Activated T-helper 17 cell treated with anti-CD3 and anti-CD28 coated beads, Interleukin-2, amount 50 U/mL, for 72 hours (primary cell): ENCODE data around the gene NAT9. TPM values are rescaled to one million over a fixed set of nuclear protein-coding genes. Genes with fewer than 3 reads are reported as not detected.

ENCODE experiments used
- ATAC-seq: fragments of 150-1000 bp; cut with Tn5 transposase; replicated peaks from 2 replicates; pipeline ENCODE4 v1.10.0; 2021; ENCODE audit warnings: mild to moderate bottlenecking, moderate library complexity
- H3K27ac Mint-ChIP-seq: one replicate; pipeline ENCODE4 v1.8.0; 2022; ENCODE audit warnings: mixed read lengths
- H3K27me3 Mint-ChIP-seq: one replicate; pipeline ENCODE4 v1.8.0; 2022; ENCODE audit warnings: mixed read lengths
- H3K36me3 Mint-ChIP-seq: one replicate; pipeline ENCODE4 v1.8.0; 2022; ENCODE audit warnings: low read depth, mild to moderate bottlenecking, mixed read lengths
- H3K4me1 Mint-ChIP-seq: one replicate; pipeline ENCODE4 v1.8.0; 2022; ENCODE audit warnings: mixed read lengths
- H3K4me3 Mint-ChIP-seq: one replicate; pipeline ENCODE4 v1.8.0; 2022; ENCODE audit warnings: mild to moderate bottlenecking, mixed read lengths
- H3K9me3 Mint-ChIP-seq: one replicate; pipeline ENCODE4 v1.8.0; 2022; ENCODE audit warnings: mixed read lengths
- total RNA-seq, 2 donors: library from RNA; stranded (reverse); gene quantifications; one replicate each; pipeline ENCODE4 v1.2.3, GENCODE V29; 2022

NAT9 gene
- total RNA-seq, 2 donors from 2014 or later = 31.6 to 39.2 TPM

- ATAC-seq = no peak
- Mint-ChIP-seq H3K27ac (no peak overlapping the region), H3K27me3 (no peaks in the 10 kb centered on the region), H3K9me3 (no peaks in the 10 kb centered on the region), H3K36me3 (peaks cover 48% of the 10 kb centered on the region), H3K4me3 (no peak overlapping the region), H3K4me1 (peaks cover 4% of the 10 kb centered on the region)
Observed at GRCh38 chr17:74810699-74811485, 34.7 kb upstream of the NAT9 start.

DNA sequence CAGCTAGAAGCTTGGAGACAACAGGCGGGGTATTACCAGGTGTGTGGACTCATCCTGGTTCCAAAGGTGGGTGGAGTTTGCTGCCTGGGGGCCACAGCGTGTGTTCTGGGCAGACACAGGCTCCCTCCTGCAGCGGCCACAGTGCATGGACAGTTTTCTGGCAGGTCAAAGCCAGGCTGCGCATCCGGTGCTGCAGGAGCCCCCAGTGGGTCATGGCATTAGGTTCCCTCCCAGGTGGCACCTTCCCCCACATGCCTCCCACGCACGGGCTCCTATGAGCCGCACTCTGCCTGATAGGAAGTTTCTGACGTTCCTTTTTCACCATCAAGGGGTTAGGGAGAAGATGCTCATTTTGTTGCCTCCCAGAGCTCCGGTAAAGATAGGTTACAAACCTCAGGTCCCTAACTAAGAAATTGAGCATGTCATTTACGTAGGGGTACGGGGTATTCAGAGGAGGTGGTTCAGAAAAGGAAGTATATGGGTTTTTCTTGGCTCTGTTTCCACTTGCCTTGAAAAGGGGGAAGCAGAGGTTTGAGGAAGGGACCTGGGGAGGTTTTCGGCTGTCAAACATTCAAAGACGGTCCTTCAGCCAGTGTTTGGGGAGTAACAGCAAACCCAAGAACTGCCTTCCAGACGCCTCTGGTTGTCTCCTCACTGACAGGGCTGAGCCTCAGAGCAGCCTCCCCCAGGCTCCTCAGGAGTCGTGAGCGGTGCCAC is 32.7 kb upstream of the NAT9 start:
- Mint-ChIP-seq H3K9me3 (no peaks in the 10 kb centered on the region), H3K4me1 (peaks cover 4% of the 10 kb centered on the region), H3K36me3 (peaks cover 44% of the 10 kb centered on the region), H3K27ac (no peak overlapping the region), H3K27me3 (no peaks in the 10 kb centered on the region), H3K4me3 (no peak overlapping the region)
- ATAC-seq = no peak

GRCh38 chr17:74807925-74808324 is 31.8 kb upstream of the NAT9 start:
- ATAC-seq = no peak
- Mint-ChIP-seq H3K4me3 (no peak overlapping the region), H3K36me3 (peaks cover 43% of the 10 kb centered on the region)

GRCh38 chr17:74807441-74807840 is 31.3 kb upstream of the NAT9 start:
- peaks cover 43% of the 10 kb centered on the region for H3K36me3 Mint-ChIP-seq
- ATAC-seq = no peak
- no peak overlapping the region for H3K27ac Mint-ChIP-seq
- H3K27me3 Mint-ChIP-seq = no peaks in the 10 kb centered on the region
- H3K9me3 Mint-ChIP-seq = no peaks in the 10 kb centered on the region
- no peak overlapping the region for H3K4me3 Mint-ChIP-seq
- peaks cover 4% of the 10 kb centered on the region for H3K4me1 Mint-ChIP-seq

More at GRCh38 chr17:74807925-74808324, 31.8 kb upstream of the NAT9 start:
- no peaks in the 10 kb centered on the region for H3K27me3 Mint-ChIP-seq
- H3K27ac Mint-ChIP-seq = no peak overlapping the region
- H3K4me1 Mint-ChIP-seq = peaks cover 4% of the 10 kb centered on the region
- H3K9me3 Mint-ChIP-seq = no peaks in the 10 kb centered on the region

- Mint-ChIP-seq H3K4me1 (peaks cover 4% of the 10 kb centered on the region), H3K27me3 (no peaks in the 10 kb centered on the region), H3K27ac (no peak overlapping the region), H3K4me3 (no peak overlapping the region), H3K36me3 (peaks cover 47% of the 10 kb centered on the region), H3K9me3 (no peaks in the 10 kb centered on the region)
- ATAC-seq = no peak
Observed at GRCh38 chr17:74806334-74806733, 30.2 kb upstream of the NAT9 start.

GRCh38 chr17:74805591-74805991 is 29.4 kb upstream of the NAT9 start:
- no peak for ATAC-seq
- no peaks in the 10 kb centered on the region for H3K27me3 Mint-ChIP-seq
- no peak overlapping the region for H3K4me3 Mint-ChIP-seq
- peaks cover 41% of the 10 kb centered on the region for H3K36me3 Mint-ChIP-seq
- H3K4me1 Mint-ChIP-seq = peaks cover 4% of the 10 kb centered on the region
- H3K9me3 Mint-ChIP-seq = no peaks in the 10 kb centered on the region
- H3K27ac Mint-ChIP-seq = no peak overlapping the region

GRCh38 chr17:74804683-74805082 is 28.5 kb upstream of the NAT9 start:
- no peaks in the 10 kb centered on the region for H3K9me3 Mint-ChIP-seq
- H3K27ac Mint-ChIP-seq = no peak overlapping the region
- no peaks in the 10 kb centered on the region for H3K4me1 Mint-ChIP-seq
- ATAC-seq = no peak
- no peak overlapping the region for H3K4me3 Mint-ChIP-seq
- no peaks in the 10 kb centered on the region for H3K27me3 Mint-ChIP-seq
- H3K36me3 Mint-ChIP-seq = peaks cover 43% of the 10 kb centered on the region

- Mint-ChIP-seq H3K9me3 (no peaks in the 10 kb centered on the region), H3K36me3 (peaks cover 47% of the 10 kb centered on the region), H3K4me1 (no peaks in the 10 kb centered on the region), H3K4me3 (no peak overlapping the region), H3K27me3 (no peaks in the 10 kb centered on the region), H3K27ac (no peak overlapping the region)
- ATAC-seq = no peak
Observed at GRCh38 chr17:74803971-74804370, 27.8 kb upstream of the NAT9 start.

GRCh38 chr17:74803388-74803930 is 27.3 kb upstream of the NAT9 start:
- Mint-ChIP-seq H3K9me3 (no peaks in the 10 kb centered on the region), H3K4me1 (no peaks in the 10 kb centered on the region), H3K27ac (no peak overlapping the region), H3K27me3 (no peaks in the 10 kb centered on the region), H3K4me3 (no peak overlapping the region), H3K36me3 (peaks cover 52% of the 10 kb centered on the region)
- no peak for ATAC-seq

DNA sequence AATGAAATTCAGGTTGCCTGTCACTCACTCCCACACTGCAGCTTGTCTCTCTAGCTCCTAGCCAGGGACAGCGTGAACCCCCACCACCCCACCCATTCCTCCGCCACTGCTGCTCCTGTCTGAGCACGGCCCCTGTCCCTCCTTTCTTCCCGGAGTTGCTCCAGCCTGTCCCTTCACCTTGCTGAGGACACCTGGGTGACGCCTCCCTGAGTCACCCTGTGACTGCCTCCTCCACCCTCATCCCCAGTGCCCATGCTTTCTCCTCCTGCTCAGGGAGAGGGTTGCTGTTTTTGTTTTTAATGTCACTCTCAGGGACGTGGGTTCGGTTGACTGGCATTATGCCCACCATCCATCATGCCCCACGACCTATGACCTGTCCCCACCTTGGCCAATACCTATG is 25.8 kb upstream of the NAT9 start:
- Mint-ChIP-seq H3K27ac (no peak overlapping the region), H3K4me3 (no peak overlapping the region), H3K9me3 (no peaks in the 10 kb centered on the region), H3K27me3 (no peaks in the 10 kb centered on the region), H3K4me1 (no peaks in the 10 kb centered on the region), H3K36me3 (peaks cover 56% of the 10 kb centered on the region)
- no peak for ATAC-seq

DNA sequence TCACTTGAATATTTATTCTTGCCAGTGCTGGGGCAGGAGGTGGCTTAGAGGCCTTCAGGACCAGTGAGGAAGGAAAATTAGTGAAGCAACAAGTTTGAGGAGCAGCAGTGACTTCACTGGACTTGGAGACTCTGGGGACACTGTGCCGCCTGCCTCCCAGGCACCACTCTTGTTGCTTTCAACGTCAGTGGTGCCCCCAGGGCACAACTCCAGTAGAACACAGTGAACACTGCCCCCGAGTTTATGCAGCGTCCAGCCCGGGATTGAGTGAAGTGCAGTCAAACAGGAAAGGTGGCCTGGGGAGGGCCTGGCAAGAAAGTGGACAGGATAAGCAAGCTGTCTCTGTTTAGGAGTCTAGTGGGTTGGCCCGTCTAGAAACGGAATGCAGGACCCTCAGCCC is 24.4 kb upstream of the NAT9 start:
- peaks cover 69% of the 10 kb centered on the region for H3K36me3 Mint-ChIP-seq
- no peak overlapping the region for H3K4me3 Mint-ChIP-seq
- H3K9me3 Mint-ChIP-seq = no peaks in the 10 kb centered on the region
- no peaks in the 10 kb centered on the region for H3K4me1 Mint-ChIP-seq
- H3K27me3 Mint-ChIP-seq = no peaks in the 10 kb centered on the region
- H3K27ac Mint-ChIP-seq = no peak overlapping the region
- no peak for ATAC-seq

DNA sequence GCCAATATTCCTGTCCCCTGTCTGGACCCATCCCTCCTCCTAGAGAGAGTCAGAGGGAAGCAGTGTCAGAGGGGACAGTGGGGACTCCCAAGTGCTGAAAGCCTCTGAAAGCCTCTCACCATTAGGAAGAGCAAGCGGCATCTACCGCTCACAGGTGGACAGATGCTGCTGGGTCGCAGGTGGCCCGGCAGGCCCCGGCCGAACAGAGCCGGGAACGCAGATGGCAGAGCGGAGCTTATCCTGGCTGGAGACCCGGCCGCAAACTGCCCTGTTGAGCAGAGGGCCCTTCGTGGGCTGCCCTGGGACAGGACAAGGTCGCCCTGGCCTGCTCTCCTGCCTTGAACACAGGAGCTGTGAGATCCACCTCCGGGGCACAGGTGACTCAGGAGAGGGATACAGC is 23.0 kb upstream of the NAT9 start:
- no peaks in the 10 kb centered on the region for H3K4me1 Mint-ChIP-seq
- H3K36me3 Mint-ChIP-seq = peaks cover 78% of the 10 kb centered on the region
- H3K4me3 Mint-ChIP-seq = no peak overlapping the region
- H3K27me3 Mint-ChIP-seq = no peaks in the 10 kb centered on the region
- H3K27ac Mint-ChIP-seq = no peak overlapping the region
- ATAC-seq = no peak
- H3K9me3 Mint-ChIP-seq = no peaks in the 10 kb centered on the region

- H3K27me3 Mint-ChIP-seq = no peaks in the 10 kb centered on the region
- H3K9me3 Mint-ChIP-seq = no peaks in the 10 kb centered on the region
- H3K27ac Mint-ChIP-seq = no peak overlapping the region
- ATAC-seq = no peak
- H3K4me3 Mint-ChIP-seq = no peak overlapping the region
- H3K4me1 Mint-ChIP-seq = no peaks in the 10 kb centered on the region
- peaks cover 73% of the 10 kb centered on the region for H3K36me3 Mint-ChIP-seq
Observed at GRCh38 chr17:74798239-74798707, 22.1 kb upstream of the NAT9 start.

DNA sequence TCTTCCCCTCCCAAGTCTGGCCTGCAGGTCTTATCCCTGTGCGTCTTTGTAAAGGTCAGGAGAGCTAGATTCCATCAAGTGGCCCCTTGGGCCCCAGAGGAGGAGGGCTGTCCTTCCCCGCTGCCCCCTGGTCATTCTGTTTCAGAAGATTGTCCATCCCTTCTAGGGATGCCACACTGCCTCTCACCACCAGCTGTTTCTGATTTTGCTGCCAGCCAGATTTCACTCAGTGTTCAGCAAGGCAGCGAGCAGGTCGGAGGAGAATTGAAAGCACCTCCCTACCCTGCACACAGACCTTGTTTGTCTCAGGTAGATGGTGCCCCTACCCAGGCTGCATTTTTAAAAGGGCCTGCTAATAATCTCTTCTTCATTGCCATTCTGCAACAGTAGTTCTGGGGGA is 21.7 kb upstream of the NAT9 start:
- H3K4me3 Mint-ChIP-seq = no peak overlapping the region
- peaks cover 73% of the 10 kb centered on the region for H3K36me3 Mint-ChIP-seq
- ATAC-seq = no peak
- no peak overlapping the region for H3K27ac Mint-ChIP-seq
- H3K27me3 Mint-ChIP-seq = no peaks in the 10 kb centered on the region
- H3K9me3 Mint-ChIP-seq = no peaks in the 10 kb centered on the region
- H3K4me1 Mint-ChIP-seq = no peaks in the 10 kb centered on the region

GRCh38 chr17:74796866-74797265 is 20.7 kb upstream of the NAT9 start:
- H3K27me3 Mint-ChIP-seq = no peaks in the 10 kb centered on the region
- ATAC-seq = no peak
- H3K4me3 Mint-ChIP-seq = no peak overlapping the region
- H3K36me3 Mint-ChIP-seq = peaks cover 68% of the 10 kb centered on the region
- H3K27ac Mint-ChIP-seq = no peak overlapping the region
- H3K9me3 Mint-ChIP-seq = no peaks in the 10 kb centered on the region
- no peaks in the 10 kb centered on the region for H3K4me1 Mint-ChIP-seq
